NCI-H69 (cell line): ENCODE data around the gene PRR16.
"Not testable (repeated sequence)": the region's sequence is repeated elsewhere in the genome, so short reads cannot be mapped to it uniquely, and the experiment has no call there.

ENCODE experiments used
- DNase-seq: peaks from one replicate; lab custom pipeline; 2025; lab: John Stamatoyannopoulos, UW

The PRR16 gene

GRCh38 chr5:120655828-120656435 lies 191.8 kb downstream of the PRR16 start:
- peak; percentile 66 for DNase-seq

- no peak for DNase-seq
Measured at GRCh38 chr5:120657104-120657503, 193.0 kb downstream of the PRR16 start.

GRCh38 chr5:120677481-120677880 lies 213.4 kb downstream of the PRR16 start:
- DNase-seq: no peak

GRCh38 chr5:120678279-120678678 lies 214.2 kb downstream of the PRR16 start:
- no peak for DNase-seq

- DNase-seq: peak; percentile 21
Measured at GRCh38 chr5:120682851-120683250, 218.8 kb downstream of the PRR16 start.

- DNase-seq: no peak
Measured at GRCh38 chr5:120683580-120683979, 219.5 kb downstream of the PRR16 start.

- no peak for DNase-seq
Measured at GRCh38 chr5:120684213-120684612, 220.1 kb downstream of the PRR16 start.

GRCh38 chr5:120684749-120685415 lies 220.8 kb downstream of the PRR16 start:
- peak; percentile 29 for DNase-seq

GRCh38 chr5:120690621-120691407 lies 226.7 kb downstream of the PRR16 start:
- DNase-seq: peak; percentile 40

GRCh38 chr5:120692325-120692724 lies 228.2 kb downstream of the PRR16 start:
- DNase-seq: no peak

GRCh38 chr5:120695368-120695880 lies 231.3 kb downstream of the PRR16 start:
- no peak for DNase-seq

GRCh38 chr5:120697147-120697546 lies 233.0 kb downstream of the PRR16 start:
- DNase-seq: no peak

- DNase-seq: not testable (repeated sequence)
Measured at GRCh38 chr5:120697670-120698327, 233.7 kb downstream of the PRR16 start.

GRCh38 chr5:120700653-120701052 lies 236.6 kb downstream of the PRR16 start:
- DNase-seq: not testable (repeated sequence)

GRCh38 chr5:120702817-120703538 lies 238.9 kb downstream of the PRR16 start:
- DNase-seq: not testable (repeated sequence)

GRCh38 chr5:120703918-120704587 lies 240.0 kb downstream of the PRR16 start:
- no peak for DNase-seq

GRCh38 chr5:120706877-120707276 lies 242.8 kb downstream of the PRR16 start:
- no peak for DNase-seq

- DNase-seq: no peak
Measured at GRCh38 chr5:120717381-120717780, 253.3 kb downstream of the PRR16 start.

- no peak for DNase-seq
Measured at GRCh38 chr5:120730214-120730613, 266.1 kb downstream of the PRR16 start.

GRCh38 chr5:120734033-120734432 lies 269.9 kb downstream of the PRR16 start:
- DNase-seq: peak; percentile 38

GRCh38 chr5:120735076-120735475 lies 271.0 kb downstream of the PRR16 start:
- no peak for DNase-seq
